Stimulated activated naive CD8-positive, alpha-beta T cell treated with anti-CD3 and anti-CD28 coated beads, Interleukin-15, Interleukin-2, amounts not matched to agents 100 U/mL and 50 U/mL, for 24 hours (primary cell): ENCODE measurements around the gene DPEP3.
"Not testable (repeated sequence)": the region's sequence is repeated elsewhere in the genome, so short reads cannot be mapped to it uniquely, and the experiment has no call there.

ENCODE experiments used
- ATAC-seq: fragments of 150-1000 bp; cut with Tn5 transposase; one replicate; pipeline ENCODE4 v1.10.0; 2021
- DNase-seq: peaks from one replicate; pipeline ENCODE4 v3.0.0; 2021

DPEP3 gene, protein sequence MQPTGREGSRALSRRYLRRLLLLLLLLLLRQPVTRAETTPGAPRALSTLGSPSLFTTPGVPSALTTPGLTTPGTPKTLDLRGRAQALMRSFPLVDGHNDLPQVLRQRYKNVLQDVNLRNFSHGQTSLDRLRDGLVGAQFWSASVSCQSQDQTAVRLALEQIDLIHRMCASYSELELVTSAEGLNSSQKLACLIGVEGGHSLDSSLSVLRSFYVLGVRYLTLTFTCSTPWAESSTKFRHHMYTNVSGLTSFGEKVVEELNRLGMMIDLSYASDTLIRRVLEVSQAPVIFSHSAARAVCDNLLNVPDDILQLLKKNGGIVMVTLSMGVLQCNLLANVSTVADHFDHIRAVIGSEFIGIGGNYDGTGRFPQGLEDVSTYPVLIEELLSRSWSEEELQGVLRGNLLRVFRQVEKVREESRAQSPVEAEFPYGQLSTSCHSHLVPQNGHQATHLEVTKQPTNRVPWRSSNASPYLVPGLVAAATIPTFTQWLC

DNA sequence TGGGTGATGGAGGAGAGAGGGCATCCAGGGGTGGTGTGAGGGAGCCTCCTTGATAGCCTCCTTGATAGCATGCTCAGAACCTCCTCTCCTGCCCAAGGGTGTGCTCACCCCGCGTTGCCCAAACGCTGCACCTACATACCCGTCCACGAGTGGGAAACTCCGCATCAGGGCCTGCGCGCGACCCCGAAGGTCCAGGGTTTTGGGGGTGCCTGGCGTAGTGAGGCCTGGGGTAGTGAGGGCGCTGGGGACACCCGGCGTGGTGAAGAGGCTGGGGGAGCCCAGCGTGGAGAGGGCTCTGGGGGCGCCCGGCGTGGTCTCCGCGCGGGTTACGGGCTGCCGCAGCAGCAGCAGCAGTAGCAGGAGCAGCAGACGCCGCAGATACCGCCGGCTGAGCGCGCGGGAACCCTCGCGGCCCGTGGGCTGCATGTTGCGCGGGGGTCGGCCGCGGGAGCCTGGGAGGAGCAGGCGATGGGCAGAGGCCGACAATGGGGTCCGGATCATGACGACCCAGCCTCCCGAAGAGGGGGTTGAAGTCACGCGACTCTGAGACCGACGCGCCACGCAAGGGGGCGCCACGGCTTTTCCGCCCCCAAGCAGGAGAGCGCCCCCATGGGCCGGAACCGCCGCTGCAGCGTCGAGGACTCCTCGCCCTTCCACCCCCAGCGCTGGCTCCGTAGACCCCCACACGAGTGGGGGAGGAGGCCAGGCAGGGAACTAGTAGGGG, at the start of gene DPEP3:
DPEP3 (minus strand) TSS at position 545 of the 724 bp plus-strand sequence; CDS start at position 426, 119 bp downstream.
- DNase-seq (peak; percentile 43), ATAC-seq (no peak)

DNA sequence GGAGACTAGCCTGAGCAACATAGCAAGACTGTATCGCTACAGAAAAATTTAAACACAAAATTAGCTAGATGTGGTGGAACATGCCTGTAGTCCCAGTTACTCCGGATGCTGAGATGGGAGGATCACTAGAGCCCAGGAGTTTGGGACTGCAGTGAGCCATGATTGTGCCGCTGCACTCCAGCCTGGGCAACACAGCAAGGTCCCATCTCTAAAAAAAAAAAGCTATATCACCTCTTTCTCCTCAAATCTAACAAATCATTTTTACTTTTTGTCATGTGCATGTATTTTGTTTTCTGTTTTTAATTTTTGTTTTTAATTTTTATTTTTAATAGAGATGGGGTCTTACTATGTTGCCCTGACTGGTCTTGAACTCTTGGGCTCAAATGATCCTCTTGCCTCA, 48.7 kb upstream of the DPEP3 start:
- ATAC-seq = no peak
- DNase-seq = no peak

DNA sequence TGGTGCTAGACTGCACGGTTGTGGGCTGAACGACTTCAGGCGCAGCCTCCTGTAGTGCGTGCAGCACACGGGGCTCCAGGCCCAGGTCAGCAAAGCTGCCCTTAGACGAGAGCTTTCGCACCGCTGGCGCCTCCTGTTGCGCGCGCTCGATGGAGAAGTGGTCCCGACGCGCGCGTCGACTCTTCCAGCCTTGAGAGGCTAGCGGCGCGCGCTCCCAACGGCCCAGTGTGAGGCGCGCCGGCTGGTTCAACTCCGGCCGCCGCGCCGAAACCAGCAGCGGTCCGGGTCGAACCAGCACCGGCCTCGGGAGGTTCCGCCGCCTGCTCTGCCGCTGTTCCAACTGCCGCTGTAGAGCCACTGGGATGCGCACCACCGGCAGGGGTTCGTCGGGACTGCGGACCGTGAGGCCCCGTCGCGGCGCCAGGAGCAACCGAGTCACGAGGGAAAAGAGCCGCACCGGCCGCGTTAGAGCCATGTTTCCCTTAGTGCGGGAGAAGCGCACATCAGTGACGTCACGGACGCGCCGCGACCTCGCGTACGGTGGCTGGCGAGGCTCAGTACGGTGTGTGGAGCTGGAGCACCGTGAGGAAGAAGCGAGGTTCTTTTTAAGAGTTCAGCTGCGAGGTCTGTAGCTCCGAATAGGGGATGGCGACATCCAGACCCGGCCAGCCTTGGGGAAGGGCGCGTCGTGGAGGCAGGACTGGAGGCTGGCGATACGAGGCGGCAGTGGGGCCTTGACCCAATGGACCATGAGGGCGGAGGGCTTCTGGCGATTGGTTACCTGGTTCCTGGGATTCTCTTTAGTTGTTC, 42.6 kb upstream of the DPEP3 start, which contains the start of the genes DDX28 and DUS2:
DDX28 (minus strand) TSS at position 505 of the 810 bp plus-strand sequence; CDS start at position 475, 30 bp downstream.
DUS2 (plus strand) TSS at position 557 of the 810 bp plus-strand sequence. CDS start 14,740 bp downstream, outside the sequence.
- ATAC-seq = peak; percentile 87
- DNase-seq = peak; percentile 95

DNA sequence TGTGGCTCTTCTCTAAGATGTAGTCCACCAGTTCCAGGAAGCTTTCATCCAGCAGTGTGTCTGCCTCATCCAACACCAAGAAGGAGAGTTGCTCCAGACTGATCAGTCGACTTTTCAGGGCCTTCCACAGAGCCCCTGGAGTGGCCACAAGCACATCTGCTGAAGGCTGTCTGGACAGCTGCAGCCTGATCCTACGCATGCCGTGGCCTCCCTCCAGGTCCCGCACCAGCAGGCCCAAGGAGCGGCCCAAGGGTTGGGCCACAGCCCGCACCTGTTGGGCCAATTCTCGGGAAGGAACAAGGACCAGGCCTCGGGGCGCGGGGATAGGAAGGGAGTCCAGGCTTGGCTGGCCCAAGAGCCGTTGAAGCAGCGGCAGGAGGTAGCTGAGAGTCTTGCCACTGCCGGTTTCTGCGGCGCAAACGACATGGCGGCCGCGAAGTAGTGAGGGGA, 42.0 kb upstream of the DPEP3 start:
- no peak for DNase-seq
- ATAC-seq = peak; percentile 19

DNA sequence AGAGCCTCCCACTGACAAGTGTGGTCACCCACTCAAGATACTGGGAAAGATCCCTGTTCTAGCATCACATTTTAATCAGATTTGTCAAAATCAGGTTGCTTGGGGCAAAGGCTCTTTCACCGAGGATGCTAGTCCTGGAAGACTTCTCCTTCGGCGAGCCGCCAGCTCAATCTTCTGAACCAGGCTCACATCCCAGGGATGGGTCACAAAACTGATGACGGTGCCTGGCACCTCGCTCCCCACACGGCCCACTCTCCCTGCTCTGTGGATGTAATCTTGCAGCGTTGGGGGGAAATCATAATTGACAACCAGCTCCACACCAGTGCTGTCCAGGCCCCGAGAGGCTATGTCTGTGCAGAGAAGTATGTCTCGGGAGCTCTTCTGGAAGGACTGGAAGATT, 41.2 kb upstream of the DPEP3 start:
- ATAC-seq = no peak
- DNase-seq = no peak

DNA sequence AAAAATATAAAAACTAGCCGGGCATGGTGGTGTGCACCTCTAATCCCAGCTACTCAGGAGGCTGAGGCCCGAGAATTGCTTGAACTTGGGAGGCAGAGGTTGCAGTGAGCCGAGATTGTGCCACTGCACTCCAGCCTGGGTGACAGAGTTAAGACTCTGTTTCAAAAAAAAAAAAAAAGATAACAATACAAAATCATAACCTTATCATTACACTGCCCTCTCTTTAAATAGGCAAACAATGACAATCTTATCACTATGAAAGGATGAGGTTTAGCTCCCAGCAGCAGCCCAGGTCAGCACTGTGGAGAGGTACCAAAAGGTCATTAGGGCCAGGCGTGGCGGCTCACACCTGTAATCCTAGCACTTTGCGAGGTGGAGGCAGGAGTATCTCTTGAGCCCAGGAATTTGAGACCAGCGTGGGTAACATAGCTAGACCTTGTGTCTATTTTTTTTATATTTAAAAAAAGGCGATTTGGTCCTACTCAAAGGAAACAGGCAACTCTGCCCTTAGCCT, 38.9 kb upstream of the DPEP3 start:
- no peak for ATAC-seq
- no peak for DNase-seq

DNA sequence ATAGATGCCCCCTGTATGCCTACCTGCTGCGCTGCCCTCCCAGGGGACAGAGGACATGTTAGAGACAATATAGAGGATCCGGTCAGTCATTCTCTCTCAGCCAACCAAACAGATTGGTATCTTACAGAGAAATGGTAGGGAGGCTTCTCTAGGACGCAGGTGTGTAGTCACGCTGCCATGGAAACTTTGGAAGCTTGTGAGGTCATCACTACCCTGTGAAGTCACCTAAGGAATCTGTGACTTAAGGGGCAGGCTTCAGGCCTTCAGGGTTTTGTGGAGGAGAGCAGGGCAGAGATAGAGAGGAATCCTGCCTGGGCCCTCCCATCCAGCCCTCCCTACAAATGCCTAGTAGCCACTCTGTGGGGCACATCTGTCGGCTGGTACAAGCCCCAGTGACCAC, 35.4 kb upstream of the DPEP3 start, which contains the start of gene DPEP2NB:
DPEP2NB (minus strand) TSS at position 231 of the 400 bp plus-strand sequence; CDS start at position 90, 141 bp downstream.
- no peak for ATAC-seq
- DNase-seq = no peak

DNA sequence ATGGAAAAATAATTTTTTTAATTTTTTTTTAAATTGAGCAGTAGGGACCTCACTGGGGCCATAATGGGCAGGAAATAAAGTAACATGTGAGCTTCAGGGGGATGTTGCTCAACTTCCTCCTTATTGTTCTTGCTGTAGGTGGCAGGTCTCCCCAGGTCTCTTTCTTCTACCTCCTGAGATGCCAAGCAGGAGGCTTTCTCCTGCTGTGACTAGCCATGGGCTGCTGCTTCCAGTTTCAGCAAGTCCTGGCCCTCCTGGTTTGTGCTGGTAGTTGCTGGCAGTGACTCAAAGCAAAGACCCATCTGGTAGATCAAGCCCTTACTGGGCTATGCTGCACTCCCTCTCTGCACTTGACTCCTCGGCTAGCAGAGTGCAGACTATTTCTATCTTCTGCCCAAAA, 33.1 kb upstream of the DPEP3 start:
- DNase-seq (no peak), ATAC-seq (no peak)

DNA sequence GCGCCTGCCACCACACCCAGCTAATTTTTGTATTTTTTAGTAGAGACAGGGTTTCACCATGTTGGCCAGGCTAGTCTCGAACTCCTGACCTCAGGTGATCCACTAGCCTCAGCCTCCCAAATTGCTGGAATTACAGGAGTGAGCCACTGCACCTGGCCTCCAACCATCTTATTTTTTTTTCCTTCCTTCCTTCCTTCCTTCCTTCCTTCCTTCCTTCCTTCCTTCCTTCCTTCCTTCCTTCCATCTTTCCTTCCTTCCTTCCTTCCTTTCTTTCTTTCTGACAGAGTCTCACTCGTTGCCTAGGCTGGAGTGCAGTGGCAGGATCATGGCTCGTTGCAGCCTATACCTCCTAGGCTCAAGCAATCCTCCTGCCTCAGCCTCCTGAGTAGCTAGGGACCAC, 29.6 kb upstream of the DPEP3 start:
- not testable (repeated sequence) for ATAC-seq, DNase-seq

DNA sequence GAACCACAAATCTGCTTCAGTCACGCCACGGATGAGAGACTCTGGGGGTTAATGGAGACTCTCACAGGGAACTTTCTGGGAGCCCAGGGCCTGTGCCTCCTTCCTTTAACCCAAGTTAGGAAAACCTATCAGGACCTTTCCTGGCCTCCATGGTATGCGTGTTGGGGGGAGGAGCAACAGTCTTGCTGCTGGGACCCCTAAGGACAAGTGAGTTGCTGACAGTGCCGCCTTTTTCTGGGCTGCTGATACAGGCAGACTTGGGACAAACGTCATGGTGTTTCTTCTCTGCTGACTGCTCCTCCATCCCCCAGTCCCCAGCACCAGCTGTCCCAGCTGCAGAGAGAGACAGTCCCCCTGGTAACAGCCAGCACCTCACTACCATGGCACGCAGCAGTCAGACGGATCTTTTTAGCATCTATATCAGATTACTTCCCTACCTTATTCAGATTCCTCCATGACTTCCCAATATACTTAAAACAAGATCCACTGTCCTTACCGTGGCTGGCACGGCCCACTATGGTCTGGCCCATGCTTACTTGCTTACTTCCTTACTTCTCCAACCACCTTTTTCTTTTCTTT, 28.9 kb upstream of the DPEP3 start:
- ATAC-seq (no peak), DNase-seq (no peak)

DNA sequence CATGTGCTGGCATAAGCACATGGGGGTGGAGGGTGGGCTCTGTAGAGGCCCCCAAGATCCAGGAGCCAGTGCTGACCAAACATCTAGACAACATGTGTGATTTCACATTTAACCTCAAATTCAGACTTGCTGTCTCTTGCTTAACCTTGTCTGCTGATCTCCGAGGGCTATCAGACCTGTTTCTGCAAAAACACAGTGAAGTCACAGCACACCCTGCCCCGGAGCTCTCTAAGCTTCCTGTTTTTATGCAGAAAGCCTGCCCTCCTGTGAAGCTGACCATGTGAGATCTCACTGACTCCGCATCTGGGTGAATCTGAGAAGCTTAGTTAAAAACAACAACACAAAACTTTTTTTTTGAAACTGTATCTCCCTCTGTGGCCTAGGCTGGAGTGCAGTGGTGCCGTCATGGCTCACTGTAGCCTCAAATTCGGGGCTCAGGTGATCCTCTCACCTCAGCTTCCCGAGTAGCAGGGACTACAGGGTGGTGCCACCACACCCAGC, 25.5 kb upstream of the DPEP3 start:
- ATAC-seq (peak; percentile 72), DNase-seq (peak; percentile 25)

DNA sequence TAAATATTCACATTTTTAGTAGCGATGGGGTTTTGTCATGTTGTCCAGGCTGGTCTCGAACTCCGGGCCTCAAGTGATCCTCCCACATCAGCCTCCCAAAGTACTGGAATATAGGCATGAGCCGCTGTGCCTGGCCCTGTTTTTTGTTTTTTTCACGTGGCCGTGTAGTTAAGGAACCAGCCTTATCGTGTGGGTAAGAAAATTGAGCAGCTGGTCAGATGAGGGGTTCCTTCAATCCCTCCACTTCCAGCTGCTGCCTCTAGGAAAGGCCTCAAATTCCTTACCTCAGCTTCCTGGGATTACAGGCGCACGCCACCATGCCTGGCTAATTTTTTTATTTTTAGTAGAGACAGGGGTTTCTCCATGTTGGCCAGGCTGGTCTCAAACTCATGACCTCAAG, 24.9 kb upstream of the DPEP3 start:
- DNase-seq (no peak), ATAC-seq (no peak)

DNA sequence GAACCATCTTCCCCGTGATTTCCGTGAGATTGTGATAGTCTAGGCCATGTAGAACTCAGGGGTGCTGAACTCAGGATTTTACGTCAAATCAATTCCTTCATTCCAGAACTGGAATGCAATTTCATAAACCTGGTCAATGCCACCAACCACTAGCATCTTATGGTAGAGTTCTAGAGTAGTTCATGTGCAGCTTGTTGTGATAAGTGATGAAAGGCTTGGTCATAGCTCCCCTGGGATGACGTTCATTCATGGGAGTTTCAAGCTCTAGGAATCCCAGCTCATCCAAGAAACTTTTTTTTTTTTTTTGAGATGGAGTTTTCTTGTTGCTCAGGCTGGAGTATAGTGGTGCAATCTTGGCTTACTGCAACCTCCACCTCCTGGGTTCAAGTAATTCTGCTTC, 22.7 kb upstream of the DPEP3 start:
- ATAC-seq (no peak), DNase-seq (no peak)

DNA sequence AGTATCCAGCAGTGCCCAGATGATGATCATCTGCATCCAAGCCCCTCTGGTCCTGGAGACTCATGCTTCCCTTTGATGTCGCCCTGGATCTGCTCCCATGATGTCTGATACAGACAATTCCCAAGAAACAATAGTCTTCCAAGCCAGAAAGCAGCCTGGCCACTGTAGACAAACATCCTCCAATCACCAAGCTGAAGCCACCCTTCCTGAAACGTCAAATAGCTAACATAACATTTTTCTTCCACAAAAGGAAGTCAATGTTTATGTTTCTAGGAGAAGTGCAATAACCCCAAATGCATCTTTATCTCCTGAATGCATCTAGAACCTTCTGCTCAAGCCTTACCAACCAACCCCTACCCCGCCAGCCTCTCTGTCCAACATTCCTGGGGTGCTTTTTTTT, 20.2 kb upstream of the DPEP3 start:
- DNase-seq (no peak), ATAC-seq (no peak)

DNA sequence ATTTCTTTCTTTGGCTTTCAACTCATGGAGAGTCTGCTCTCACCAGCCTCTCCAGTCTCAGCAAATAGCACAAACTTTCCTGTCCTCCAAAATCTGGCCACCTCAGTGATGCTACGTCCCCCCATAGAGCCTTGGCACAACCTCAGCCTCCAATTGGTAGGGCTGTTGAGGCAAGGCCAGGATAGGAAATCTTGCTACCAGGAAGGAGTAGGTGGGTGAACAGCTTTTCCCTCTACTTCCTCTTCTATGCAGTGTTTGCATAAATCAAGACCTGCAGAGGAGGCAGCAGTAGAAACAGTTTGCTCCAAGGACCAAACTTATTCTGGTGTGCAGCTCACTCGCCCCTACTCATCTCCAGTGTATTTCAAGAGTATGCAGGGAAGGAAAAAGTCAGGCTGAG, 19.7 kb upstream of the DPEP3 start:
- ATAC-seq (peak; percentile 19), DNase-seq (no peak)

DNA sequence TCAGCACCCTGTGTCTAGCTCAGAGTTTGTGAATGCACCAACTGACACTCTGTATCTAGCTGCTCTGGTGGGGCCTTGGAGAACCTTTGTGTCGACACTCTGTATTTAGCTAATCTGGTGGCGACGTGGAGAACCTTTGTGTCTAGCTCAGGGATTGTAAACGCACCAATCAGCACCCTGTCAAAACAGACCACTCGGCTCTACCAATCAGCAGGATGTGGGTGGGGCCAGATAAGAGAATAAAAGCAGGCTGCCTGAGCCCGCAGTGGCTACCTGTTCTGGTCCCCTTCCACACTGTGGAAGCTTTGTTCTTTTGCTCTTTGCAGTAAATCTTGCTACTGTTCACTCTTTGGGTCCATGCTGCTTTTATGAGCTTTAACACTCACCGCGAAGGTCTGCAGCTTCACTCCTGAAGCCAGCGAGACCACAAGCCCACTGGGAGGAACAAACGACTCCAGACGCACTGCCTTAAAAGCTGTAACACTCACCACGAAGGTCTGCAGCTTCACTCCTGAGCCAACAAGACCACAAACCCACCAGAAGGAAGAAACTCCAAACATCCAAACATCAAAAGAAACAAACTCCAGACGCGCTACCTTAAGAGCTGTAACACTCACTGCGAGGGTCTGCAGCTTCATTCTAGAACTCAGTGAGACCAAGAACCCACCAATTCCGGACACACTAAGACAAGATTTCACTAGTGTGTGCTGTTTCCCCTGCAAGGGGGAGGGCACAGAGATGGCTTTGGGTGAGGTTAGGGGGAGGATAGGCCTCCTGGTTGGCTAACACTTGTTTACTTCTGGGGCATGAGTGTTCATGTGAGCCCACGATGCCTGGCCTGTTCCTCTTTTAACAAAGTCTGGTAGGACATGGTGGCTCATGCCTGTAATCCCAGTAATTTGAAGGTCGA, 18.7 kb upstream of the DPEP3 start, which contains the start of gene DPEP2:
DPEP2 (minus strand) TSS at position 706 of the 910 bp plus-strand sequence. CDS start 6,272 bp downstream, outside the sequence.
- ATAC-seq = peak; percentile 79
- DNase-seq = peak; percentile 45

DNA sequence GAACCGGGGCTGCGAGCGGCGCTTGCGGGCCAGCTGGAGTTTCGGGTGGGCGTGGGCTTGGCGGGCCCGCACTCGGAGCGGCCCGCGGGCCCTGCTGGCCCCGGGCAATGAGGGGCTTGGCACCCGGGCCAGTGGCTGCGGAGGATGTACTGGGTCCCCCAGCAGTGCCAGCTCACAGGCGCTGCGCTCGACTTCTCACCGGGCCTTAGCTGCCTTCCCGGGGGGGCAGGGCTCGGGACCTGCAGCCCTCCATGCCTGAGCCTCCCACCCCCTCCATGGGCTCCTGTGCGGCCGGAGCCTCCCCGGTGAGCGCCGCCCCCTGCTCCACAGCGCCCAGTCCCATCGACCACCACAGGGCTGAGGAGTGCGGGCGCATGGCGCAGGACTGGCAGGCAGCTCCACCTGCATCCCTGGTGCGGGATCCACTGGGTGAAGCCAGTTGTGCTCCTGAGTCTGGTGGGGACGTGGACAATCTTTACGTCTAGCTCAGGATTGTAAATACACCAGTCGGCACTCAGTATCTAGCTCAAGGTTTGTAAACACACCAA, 18.0 kb upstream of the DPEP3 start:
- DNase-seq, ATAC-seq: not testable (repeated sequence)

DNA sequence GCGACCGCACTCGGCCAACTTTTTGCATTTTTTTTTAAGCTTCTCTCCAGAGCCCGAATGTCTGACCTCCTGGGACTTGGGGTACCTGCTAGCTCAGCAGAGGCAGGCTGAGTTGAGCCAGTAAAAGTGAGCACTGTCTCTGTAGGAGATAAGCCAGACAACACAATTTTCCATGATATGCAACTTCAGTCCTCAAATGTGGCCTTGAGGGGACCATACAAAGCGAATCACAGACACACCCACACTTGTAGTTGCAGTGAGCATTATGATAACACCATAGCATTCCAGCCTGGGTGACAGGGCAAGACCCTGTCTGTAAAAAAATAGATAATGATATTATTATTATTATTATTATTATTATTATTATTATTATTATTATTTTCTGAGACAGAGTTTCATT, 16.4 kb upstream of the DPEP3 start:
- ATAC-seq (no peak), DNase-seq (no peak)

DNA sequence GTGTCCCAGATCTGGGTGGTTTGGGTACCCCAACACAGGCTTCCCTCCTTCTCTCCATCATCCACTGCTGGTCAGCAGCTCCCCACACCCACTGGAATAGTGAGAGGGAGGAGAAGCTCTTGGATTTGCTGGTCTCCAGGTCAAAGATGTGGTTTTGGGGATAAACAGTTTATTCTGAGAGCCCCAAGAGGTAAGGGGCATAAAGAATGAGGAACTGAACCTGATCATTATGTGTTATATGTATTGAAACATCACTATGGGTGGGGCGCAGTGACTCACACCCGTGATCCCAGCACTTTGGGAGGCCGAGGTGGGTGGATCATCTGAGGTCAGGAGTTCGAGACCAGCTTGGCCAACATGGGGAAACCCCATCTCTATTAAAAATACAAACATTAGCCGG, 15.1 kb upstream of the DPEP3 start:
- ATAC-seq = no peak
- peak; percentile 59 for DNase-seq

DNA sequence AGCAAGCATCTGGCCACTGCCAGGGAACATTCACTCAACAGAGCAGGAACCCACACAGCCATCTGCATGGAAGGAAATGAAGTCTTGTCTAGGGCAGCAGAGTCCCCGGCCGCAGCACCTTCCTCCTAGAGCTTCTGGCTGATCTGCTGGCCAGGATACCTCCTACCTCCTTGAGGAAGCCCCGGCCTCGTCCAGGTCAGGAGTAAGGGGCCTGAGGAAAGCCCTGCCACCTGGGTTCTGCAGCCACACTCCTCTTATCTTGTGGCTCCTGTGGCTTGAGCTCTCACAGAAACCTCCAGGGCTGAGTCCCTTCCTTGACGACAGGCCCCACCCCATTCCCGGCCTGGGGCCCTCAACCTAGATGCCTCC, 13.7 kb upstream of the DPEP3 start:
- not testable (repeated sequence) for DNase-seq

More for the DNA sequence above, 13.7 kb upstream of the DPEP3 start:
- peak; percentile 6 for ATAC-seq
